ENCODE measurements around the gene DHRS7C.

GRCh38 chr17:9818760-9819159 lies 27.4 kb upstream of the DHRS7C start:
- TF ChIP-seq POLR2A (IDR thresholded peaks at IDR 0.05) (no peak), CTCF (IDR thresholded peaks at IDR 0.05) (no peak)

All from heart left ventricle (tissue), 13 donors.